Type B pancreatic cell (in vitro differentiated cells): ENCODE results near the gene WNT11. TPM values are rescaled to one million over a fixed set of nuclear protein-coding genes. Genes with fewer than 3 reads are reported as not detected.

Experiments
- DNase-seq: peaks from one replicate; pipeline ENCODE4 v3.0.0; 2021; ENCODE audit warnings: mixed read lengths; ENCODE audit not compliant: unreplicated experiment; ENCODE audit errors: extremely low spot score
- H3K27ac Mint-ChIP-seq: 2 replicates; pipeline ENCODE4 v1.8.0; 2021; ENCODE audit warnings: mild to moderate bottlenecking, mixed read lengths
- H3K27me3 Mint-ChIP-seq: 2 replicates; pipeline ENCODE4 v1.8.0; 2021; ENCODE audit warnings: mixed read lengths
- H3K36me3 Mint-ChIP-seq: 2 replicates; pipeline ENCODE4 v1.8.0; 2021; ENCODE audit warnings: mixed read lengths
- H3K4me1 Mint-ChIP-seq: one replicate; pipeline ENCODE4 v1.8.0; 2021; ENCODE audit warnings: mixed read lengths; ENCODE audit not compliant: unreplicated experiment
- H3K4me3 Mint-ChIP-seq: 2 replicates; pipeline ENCODE4 v1.8.0; 2021; ENCODE audit warnings: mild to moderate bottlenecking, mixed read lengths
- H3K9me3 Mint-ChIP-seq: 2 replicates; pipeline ENCODE4 v1.8.0; 2021; ENCODE audit warnings: mixed read lengths
- total RNA-seq: library from RNA; stranded (reverse); gene quantifications from 2 replicates; pipeline ENCODE4 v1.2.1, GENCODE V29; 2021; ENCODE audit warnings: low replicate concordance
- TF ChIP-seq, protein P1 (sequence below): fragments of 200-600 bp; sonication (generic); conservative IDR thresholded peaks from 2 replicates; pipeline ENCODE4 v1.5.0; 2021; ENCODE audit warnings: antibody characterized with exemption, mild to moderate bottlenecking

The WNT11 gene
- total RNA-seq, 1 donor from 2014 or later: 18.2 TPM

DNA sequence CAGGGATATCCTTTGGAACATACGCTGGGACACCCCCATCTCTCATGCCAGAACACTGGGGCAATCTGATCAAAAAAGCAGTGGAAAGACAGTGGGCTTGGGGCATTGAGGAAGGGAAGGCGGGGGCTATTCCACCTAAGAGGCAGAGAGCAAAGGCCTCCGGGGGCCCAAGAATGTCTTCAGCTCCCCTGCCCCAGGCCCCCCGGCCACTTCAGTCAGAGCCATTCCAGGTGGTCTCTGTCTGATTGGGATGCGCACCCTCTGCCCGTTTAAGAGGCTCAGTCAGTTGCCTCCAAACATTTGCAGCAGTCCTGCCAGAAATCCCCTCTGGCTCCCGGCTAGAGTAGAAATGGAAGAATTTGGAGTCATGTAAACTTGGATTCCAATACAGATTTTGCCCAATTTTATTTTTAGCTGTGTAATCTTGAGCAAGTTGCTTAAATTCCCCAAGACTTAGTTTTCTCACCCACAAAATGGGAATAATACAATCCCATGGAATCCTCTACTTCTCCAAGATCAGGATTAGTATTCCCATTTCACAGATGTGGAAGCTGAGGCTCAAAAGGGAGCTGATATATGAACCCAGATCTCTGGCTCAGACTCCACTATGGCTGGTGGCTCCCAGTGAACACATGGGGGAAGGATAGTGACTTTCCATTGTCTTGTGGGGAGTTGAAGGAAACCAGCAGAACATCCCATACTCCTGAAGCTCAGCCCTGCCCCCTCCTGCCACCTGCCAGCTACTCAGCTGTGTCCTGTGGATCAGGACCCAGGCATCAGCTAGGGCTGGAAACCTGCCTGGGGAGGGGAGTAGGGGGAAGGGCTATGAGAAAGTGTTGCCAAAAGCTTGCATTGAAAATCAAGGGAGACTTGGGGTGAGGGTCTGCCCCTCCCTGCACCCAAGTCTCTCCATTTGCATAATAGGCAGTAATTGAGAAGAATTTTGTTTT lies 6.1 kb upstream of the WNT11 start:
- DNase-seq: no peak
- H3K36me3 Mint-ChIP-seq: no peaks in the 10 kb centered on the region
- TF ChIP-seq, protein P1, sequence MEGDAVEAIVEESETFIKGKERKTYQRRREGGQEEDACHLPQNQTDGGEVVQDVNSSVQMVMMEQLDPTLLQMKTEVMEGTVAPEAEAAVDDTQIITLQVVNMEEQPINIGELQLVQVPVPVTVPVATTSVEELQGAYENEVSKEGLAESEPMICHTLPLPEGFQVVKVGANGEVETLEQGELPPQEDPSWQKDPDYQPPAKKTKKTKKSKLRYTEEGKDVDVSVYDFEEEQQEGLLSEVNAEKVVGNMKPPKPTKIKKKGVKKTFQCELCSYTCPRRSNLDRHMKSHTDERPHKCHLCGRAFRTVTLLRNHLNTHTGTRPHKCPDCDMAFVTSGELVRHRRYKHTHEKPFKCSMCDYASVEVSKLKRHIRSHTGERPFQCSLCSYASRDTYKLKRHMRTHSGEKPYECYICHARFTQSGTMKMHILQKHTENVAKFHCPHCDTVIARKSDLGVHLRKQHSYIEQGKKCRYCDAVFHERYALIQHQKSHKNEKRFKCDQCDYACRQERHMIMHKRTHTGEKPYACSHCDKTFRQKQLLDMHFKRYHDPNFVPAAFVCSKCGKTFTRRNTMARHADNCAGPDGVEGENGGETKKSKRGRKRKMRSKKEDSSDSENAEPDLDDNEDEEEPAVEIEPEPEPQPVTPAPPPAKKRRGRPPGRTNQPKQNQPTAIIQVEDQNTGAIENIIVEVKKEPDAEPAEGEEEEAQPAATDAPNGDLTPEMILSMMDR: no peak
- no peaks in the 10 kb centered on the region for H3K9me3 Mint-ChIP-seq
- H3K4me1 Mint-ChIP-seq: peaks cover 25% of the 10 kb centered on the region
- no peak overlapping the region for H3K4me3 Mint-ChIP-seq
- peaks cover 33% of the 10 kb centered on the region for H3K27me3 Mint-ChIP-seq
- H3K27ac Mint-ChIP-seq: no peak overlapping the region

DNA sequence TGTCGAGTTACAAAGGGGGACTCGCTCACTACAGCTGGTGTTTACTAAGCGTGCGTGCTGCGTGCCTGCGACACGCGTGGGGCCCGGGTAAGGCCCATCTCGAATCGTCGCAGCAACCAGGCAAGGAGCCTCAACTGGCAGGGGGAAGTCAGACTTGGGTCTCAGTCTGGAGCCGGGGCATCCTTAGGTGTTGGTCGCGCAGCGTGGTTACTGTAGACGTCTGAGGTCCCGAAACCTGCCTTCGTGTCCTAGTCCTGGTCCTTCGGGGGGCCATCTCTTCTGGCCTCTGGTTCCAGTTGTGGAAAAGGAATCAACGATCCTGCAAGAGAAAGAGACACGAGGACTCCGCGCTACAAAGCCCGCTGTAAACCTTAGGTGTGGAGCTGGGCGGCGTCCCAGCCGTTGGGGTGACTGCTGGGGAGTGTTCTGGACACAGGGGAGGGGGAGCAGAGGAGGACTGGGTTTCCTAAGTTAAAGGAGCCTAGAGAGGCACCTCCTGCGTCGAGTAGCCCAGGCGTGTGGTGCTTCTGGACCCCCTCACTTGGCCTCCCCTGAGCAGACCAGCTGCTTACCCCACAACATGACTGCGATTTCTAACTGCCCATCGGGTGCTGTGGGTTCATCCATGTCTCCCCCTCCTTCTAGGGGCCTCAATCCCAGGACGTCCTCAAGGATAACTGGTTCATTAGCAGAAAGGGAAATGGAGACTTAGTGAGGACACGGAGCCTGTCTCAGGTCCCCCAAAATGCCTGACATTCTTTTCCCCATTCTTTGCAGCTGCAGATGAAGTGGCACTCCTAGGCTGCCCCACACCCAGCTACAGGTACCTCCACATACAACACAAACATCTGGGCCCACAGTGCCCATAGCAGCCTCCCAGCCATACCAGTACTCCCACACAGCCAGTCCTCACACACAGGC lies 4.9 kb upstream of the WNT11 start:
- H3K27me3 Mint-ChIP-seq: peaks cover 41% of the 10 kb centered on the region
- no peaks in the 10 kb centered on the region for H3K36me3 Mint-ChIP-seq
- TF ChIP-seq, protein P1: no peak
- peaks cover 14% of the 10 kb centered on the region for H3K4me1 Mint-ChIP-seq
- DNase-seq: no peak
- H3K27ac Mint-ChIP-seq: no peak overlapping the region
- H3K9me3 Mint-ChIP-seq: no peaks in the 10 kb centered on the region
- peak overlapping the region; percentile 84 for H3K4me3 Mint-ChIP-seq

DNA sequence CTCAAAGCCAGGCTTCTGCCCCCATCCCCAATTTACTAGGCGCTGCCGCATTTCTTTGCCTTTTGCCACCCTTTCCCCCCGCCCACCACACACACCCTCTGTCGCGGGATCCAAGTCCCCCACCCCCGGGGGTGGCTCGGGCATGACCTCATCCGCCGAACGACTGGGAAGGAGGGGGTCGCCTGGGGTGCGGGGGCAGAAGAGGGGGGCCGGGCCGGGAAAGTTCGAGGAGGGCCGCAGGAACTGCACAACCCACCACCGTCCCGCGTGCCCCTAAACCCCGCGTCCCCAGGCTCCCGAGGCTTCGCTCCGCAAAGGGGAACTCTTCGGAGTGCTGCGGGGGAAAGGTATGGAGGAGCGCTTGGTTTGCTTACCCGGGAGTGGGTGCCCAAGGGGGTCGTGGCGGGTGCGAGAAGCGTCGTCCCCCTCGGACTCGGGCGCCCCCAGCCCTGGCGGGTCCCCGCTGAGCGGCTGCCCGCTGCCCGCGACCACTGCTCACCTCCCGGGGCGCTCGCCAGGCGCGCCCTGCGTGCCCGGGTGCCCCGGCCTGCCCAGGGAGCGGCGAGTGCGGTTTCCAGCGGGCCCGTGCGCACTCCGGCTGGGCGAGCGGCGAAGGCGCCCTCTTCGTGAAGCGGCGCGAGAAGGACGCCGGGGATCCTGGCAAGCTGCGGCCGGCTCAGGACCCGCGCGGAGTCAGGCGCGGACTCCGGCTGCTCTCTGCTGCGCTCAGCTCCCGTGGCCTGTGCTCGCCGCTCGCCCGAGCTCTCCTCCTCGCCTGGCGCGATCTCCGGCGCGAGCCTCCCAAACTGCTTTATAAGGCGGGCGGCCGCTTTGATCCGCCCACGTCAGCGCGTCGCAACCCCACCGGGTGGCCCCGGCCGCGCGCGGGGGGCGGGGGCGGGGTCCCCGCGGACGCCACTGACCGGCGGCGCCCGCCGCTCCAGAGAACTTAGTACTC lies 4.0 kb upstream of the WNT11 start:
- Mint-ChIP-seq H3K27ac (no peak overlapping the region), H3K36me3 (no peaks in the 10 kb centered on the region), H3K27me3 (peaks cover 50% of the 10 kb centered on the region), H3K9me3 (no peaks in the 10 kb centered on the region), H3K4me1 (peaks cover 15% of the 10 kb centered on the region), H3K4me3 (peak overlapping the region; percentile 84)
- no peak for DNase-seq
- TF ChIP-seq, protein P1: no peak

DNA sequence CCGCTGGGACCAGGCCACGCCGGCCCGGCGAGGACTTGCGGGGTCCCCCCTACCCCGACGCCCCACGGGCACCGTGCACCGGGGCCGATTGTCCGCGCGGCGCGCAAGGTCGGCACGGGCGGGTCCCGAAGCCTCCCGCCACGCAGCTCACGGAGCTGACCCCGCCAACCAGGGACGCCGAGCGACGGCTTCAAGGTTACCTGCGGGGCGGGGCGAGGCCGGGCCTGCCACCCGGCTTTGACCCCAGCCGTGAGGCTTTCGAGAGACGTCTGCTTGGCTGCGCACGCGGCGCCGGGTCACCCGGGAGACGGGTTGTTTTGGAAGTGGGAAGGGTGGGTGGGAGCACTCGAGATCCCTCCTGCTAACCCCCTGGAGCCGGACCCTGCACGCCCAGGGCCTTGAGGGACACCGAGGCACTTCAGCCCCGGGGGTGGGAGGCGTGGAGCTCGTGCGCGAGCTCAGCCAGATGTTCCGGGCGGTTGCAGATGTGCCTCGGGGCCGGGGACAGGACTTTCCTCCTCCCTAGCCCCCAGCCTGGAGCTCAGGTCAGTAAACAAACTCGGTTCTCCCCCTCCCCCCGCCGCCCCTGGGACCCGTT lies 3.2 kb upstream of the WNT11 start:
- DNase-seq: no peak
- Mint-ChIP-seq H3K4me1 (peaks cover 19% of the 10 kb centered on the region), H3K27me3 (peaks cover 57% of the 10 kb centered on the region)

More for the DNA sequence above, 3.2 kb upstream of the WNT11 start:
- Mint-ChIP-seq H3K36me3 (no peaks in the 10 kb centered on the region), H3K4me3 (peak overlapping the region; percentile 80), H3K27ac (no peak overlapping the region), H3K9me3 (no peaks in the 10 kb centered on the region)
- TF ChIP-seq, protein P1: no peak
